C4-2B (cell line): ENCODE data around the gene IGF2.

Source experiments
- H3K27ac ChIP-seq: fragments of 450-650 bp; 2 replicates; pipeline ENCODE4 v1.5.1; 2017
- CTCF ChIP-seq: fragments of 450-650 bp; conservative IDR thresholded peaks from 2 replicates; pipeline ENCODE4 v1.5.1; 2017; ENCODE audit warnings: mild to moderate bottlenecking
- ZFX ChIP-seq: fragments of 450-650 bp; IDR thresholded peaks from 2 replicates; pipeline ENCODE4 v1.6.1; 2017

IGF2 gene

GRCh38 chr11:2135648-2136201 lies 3.5 kb downstream of the IGF2 start:
- TF ChIP-seq ZFX: no peak
- no peak overlapping the region for H3K27ac ChIP-seq

- no peak overlapping the region for H3K27ac ChIP-seq
- TF ChIP-seq ZFX (no peak), CTCF (no peak)
Observed at GRCh38 chr11:2135018-2135569, 4.1 kb downstream of the IGF2 start.

GRCh38 chr11:2134022-2135010 lies 4.9 kb downstream of the IGF2 start:
- H3K27ac ChIP-seq: no peak overlapping the region
- TF ChIP-seq ZFX (no peak), CTCF (no peak)

- no peak for TF ChIP-seq CTCF
- TF ChIP-seq ZFX: no peak
- H3K27ac ChIP-seq: no peak overlapping the region
Observed at GRCh38 chr11:2133241-2134021, 5.8 kb downstream of the IGF2 start.

- TF ChIP-seq CTCF (no peak), ZFX (no peak)
- H3K27ac ChIP-seq: no peak overlapping the region
Observed at GRCh38 chr11:2132874-2133240, 6.3 kb downstream of the IGF2 start.

- H3K27ac ChIP-seq: no peak overlapping the region
- TF ChIP-seq CTCF (no peak), ZFX (no peak)
Observed at GRCh38 chr11:2132246-2132645, 6.9 kb downstream of the IGF2 start.

GRCh38 chr11:2131371-2132236 lies 7.6 kb downstream of the IGF2 start:
- no peak overlapping the region for H3K27ac ChIP-seq
- TF ChIP-seq CTCF: no peak
